ENCODE measurements around the gene PCED1B.

DNA sequence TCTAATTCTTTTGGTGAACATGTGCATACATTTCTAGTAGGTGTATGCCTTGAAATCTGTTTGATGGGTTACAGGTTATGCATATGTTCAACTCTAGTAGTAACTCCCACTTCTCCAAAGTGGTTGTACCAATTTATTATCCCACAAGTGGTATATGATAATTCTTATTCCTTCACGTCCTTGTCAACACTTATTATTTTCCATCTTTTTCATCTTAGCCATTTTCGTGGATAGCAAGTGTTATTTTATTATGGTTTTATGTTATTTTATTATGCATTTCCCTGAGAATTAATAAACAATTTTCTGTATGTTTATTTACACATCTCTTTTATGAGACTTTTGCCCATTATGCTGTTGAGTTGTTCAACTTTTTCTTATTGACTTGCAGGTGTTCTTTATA, 11.6 kb downstream of the PCED1B start:
- TF ChIP-seq, protein P1, sequence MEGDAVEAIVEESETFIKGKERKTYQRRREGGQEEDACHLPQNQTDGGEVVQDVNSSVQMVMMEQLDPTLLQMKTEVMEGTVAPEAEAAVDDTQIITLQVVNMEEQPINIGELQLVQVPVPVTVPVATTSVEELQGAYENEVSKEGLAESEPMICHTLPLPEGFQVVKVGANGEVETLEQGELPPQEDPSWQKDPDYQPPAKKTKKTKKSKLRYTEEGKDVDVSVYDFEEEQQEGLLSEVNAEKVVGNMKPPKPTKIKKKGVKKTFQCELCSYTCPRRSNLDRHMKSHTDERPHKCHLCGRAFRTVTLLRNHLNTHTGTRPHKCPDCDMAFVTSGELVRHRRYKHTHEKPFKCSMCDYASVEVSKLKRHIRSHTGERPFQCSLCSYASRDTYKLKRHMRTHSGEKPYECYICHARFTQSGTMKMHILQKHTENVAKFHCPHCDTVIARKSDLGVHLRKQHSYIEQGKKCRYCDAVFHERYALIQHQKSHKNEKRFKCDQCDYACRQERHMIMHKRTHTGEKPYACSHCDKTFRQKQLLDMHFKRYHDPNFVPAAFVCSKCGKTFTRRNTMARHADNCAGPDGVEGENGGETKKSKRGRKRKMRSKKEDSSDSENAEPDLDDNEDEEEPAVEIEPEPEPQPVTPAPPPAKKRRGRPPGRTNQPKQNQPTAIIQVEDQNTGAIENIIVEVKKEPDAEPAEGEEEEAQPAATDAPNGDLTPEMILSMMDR (IDR thresholded peaks at IDR 0.05; ENCODE audit: low read depth, low read length): no peak
- TF ChIP-seq POLR2A (IDR thresholded peaks at IDR 0.05; ENCODE audit: extremely low read depth, insufficient read length): no peak
- TF ChIP-seq, protein P2, sequence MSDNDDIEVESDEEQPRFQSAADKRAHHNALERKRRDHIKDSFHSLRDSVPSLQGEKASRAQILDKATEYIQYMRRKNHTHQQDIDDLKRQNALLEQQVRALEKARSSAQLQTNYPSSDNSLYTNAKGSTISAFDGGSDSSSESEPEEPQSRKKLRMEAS (IDR thresholded peaks at IDR 0.05; ENCODE audit: low read depth, low read length): no peak
